PC-9 (cell line): ENCODE measurements around the gene PPFIBP1.

Source experiments
- CTCF ChIP-seq: fragments of 200-600 bp; sonication (generic); conservative IDR thresholded peaks from 2 replicates; pipeline ENCODE4 v1.6.1; 2017; ENCODE audit warnings: mixed run types, antibody characterized with exemption, mild to moderate bottlenecking, moderate library complexity
- EZH2 ChIP-seq: fragments of 200-600 bp; sonication (generic); IDR thresholded peaks from 2 replicates; pipeline ENCODE4 v1.8.0; 2017; ENCODE audit warnings: antibody characterized with exemption, low read depth

GRCh38 chr12:27592548-27592947 lies 68.5 kb downstream of the PPFIBP1 start:
- TF ChIP-seq CTCF (no peak), EZH2 (no peak)
